Upper lobe of left lung (tissue), 4 donors: ENCODE results near the gene CCR5AS.

Experiments
- EP300 ChIP-seq, 4 donors: sonication (generic); formaldehyde crosslinking; IDR thresholded peaks; one replicate each; pipeline ENCODE4 v1.5.1; 2017; ENCODE audit warnings: antibody characterized with exemption in 4 of 4, control low read depth in 2 of 4
- POLR2A ChIP-seq, 4 donors: fragments of 450-650 bp; IDR thresholded peaks; one replicate each; pipeline ENCODE4 v1.5.1; 2016 to 2017; ENCODE audit warnings: antibody characterized with exemption in 4 of 4, mild to moderate bottlenecking in 2 of 4
- POLR2AphosphoS5 ChIP-seq, 2 donors: sonication (generic); formaldehyde crosslinking; IDR thresholded peaks; one replicate each; pipeline ENCODE4 v1.5.1; 2017; ENCODE audit warnings: antibody characterized with exemption in 2 of 2
- TF ChIP-seq, protein P1 (sequence below), 6 experiments: fragments of 450-650 bp in 4 of 6; fragments of 200-600 bp in 2 of 6; sonication (generic) in 2 of 6; IDR thresholded peaks; one replicate each; pipeline ENCODE4 v1.5.1; 2016 to 2019; ENCODE audit warnings: antibody characterized with exemption in 6 of 6

DNA sequence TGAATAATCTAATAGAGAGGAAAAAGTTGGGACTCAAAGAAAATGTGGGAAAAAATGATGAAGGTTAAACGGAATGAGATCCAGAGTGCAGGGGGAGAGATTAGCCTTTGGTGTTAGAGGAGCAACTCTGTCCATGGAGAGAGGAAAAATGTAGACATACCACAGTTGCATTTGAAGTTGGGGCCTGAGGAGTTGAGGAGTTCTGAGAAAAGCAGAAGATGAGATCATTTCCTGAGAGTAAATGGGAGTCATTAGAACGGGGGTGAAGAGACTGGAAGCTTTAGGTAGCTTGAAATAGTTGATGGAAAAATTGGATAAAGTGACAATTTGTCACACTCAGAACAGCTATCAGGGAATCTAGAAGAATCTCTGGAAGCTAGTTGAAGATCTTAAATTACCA lies 7.3 kb downstream of the CCR5AS start:
- no peak for TF ChIP-seq POLR2AphosphoS5 (IDR thresholded peaks at IDR 0.05)
- TF ChIP-seq, protein P1, sequence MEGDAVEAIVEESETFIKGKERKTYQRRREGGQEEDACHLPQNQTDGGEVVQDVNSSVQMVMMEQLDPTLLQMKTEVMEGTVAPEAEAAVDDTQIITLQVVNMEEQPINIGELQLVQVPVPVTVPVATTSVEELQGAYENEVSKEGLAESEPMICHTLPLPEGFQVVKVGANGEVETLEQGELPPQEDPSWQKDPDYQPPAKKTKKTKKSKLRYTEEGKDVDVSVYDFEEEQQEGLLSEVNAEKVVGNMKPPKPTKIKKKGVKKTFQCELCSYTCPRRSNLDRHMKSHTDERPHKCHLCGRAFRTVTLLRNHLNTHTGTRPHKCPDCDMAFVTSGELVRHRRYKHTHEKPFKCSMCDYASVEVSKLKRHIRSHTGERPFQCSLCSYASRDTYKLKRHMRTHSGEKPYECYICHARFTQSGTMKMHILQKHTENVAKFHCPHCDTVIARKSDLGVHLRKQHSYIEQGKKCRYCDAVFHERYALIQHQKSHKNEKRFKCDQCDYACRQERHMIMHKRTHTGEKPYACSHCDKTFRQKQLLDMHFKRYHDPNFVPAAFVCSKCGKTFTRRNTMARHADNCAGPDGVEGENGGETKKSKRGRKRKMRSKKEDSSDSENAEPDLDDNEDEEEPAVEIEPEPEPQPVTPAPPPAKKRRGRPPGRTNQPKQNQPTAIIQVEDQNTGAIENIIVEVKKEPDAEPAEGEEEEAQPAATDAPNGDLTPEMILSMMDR (IDR thresholded peaks at IDR 0.05), result no peak
- no peak for TF ChIP-seq POLR2A (IDR thresholded peaks at IDR 0.05)
- no peak for TF ChIP-seq EP300 (IDR thresholded peaks at IDR 0.05)
